DOHH2 (cell line): ENCODE data around the gene EID3.
"Not testable (repeated sequence)": the region's sequence is repeated elsewhere in the genome, so short reads cannot be mapped to it uniquely, and the experiment has no call there.

Source experiments
- EZH2phosphoT487 ChIP-seq: fragments of 200-600 bp; sonication (generic); IDR thresholded peaks from 2 replicates; pipeline ENCODE4 v1.6.1; 2017; ENCODE audit warnings: borderline replicate concordance, mild to moderate bottlenecking, antibody characterized with exemption, low read length, moderate library complexity, mixed read lengths
- TF ChIP-seq, protein P1 (sequence below): fragments of 200-600 bp; sonication (generic); IDR thresholded peaks from one replicate; pipeline ENCODE4 v1.5.1; 2014; ENCODE audit warnings: antibody characterized with exemption, mild to moderate bottlenecking, low read depth, low read length; ENCODE audit not compliant: poor library complexity, severe bottlenecking

DNA sequence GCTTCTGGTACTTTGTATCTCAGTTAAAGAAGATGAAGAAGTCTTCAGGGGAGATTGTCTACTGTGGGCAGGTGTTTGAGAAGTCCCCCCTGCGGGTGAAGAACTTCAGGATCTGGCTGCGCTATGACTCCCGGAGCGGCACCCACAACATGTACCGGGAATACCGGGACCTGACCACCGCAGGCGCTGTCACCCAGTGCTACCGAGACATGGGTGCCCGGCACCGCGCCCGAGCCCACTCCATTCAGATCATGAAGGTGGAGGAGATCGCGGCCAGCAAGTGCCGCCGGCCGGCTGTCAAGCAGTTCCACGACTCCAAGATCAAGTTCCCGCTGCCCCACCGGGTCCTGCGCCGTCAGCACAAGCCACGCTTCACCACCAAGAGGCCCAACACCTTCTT, 38.1 kb upstream of the EID3 start:
- TF ChIP-seq, protein P1, sequence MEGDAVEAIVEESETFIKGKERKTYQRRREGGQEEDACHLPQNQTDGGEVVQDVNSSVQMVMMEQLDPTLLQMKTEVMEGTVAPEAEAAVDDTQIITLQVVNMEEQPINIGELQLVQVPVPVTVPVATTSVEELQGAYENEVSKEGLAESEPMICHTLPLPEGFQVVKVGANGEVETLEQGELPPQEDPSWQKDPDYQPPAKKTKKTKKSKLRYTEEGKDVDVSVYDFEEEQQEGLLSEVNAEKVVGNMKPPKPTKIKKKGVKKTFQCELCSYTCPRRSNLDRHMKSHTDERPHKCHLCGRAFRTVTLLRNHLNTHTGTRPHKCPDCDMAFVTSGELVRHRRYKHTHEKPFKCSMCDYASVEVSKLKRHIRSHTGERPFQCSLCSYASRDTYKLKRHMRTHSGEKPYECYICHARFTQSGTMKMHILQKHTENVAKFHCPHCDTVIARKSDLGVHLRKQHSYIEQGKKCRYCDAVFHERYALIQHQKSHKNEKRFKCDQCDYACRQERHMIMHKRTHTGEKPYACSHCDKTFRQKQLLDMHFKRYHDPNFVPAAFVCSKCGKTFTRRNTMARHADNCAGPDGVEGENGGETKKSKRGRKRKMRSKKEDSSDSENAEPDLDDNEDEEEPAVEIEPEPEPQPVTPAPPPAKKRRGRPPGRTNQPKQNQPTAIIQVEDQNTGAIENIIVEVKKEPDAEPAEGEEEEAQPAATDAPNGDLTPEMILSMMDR: not testable (repeated sequence)
- not testable (repeated sequence) for TF ChIP-seq EZH2phosphoT487
